GM12878 (cell line): Measurements from ENCODE around the gene FLYWCH2. TPM values are rescaled to one million over a fixed set of nuclear protein-coding genes. Genes with fewer than 3 reads are reported as not detected.

ENCODE experiments used
- ATAC-seq: fragments of 200-7000 bp; cut with Tn5 transposase; 3 replicates; pipeline ENCODE4 v1.9.1; 2020; ENCODE audit warnings: mild to moderate bottlenecking, moderate library complexity
- BruUV-seq: library from RNA; stranded (reverse); fragments of 400-500 nt; replicated peaks from 2 replicates; lab custom pipeline; 2021; lab: Mats Ljungman, UMichigan
- CTCF ChIA-PET: fragments of 300-600 bp; sonication (Branson Sonifier 250); formaldehyde crosslinking; extraction: SDS; loops from one replicate; lab custom pipeline; 2021; ENCODE audit warnings: inconsistent platforms; lab: Yijun Ruan, JAX
- POLR2A ChIA-PET: fragments of 350-600 bp; formaldehyde crosslinking; extraction: SDS; loops from one replicate; lab custom pipeline; 2021; ENCODE audit warnings: inconsistent platforms; lab: Charles Lee
- RAD21 ChIA-PET: fragments of 300-600 bp; sonication (Branson Sonifier 250); formaldehyde crosslinking; loops from one replicate; lab custom pipeline; 2023; ENCODE audit warnings: antibody characterized with exemption; ENCODE audit not compliant: unreplicated experiment; lab: Charles Lee
- SMC1A ChIA-PET: fragments of 300-600 bp; sonication (Branson Sonifier 250); formaldehyde crosslinking; loops from one replicate; lab custom pipeline; 2023; ENCODE audit not compliant: unreplicated experiment, uncharacterized antibody; lab: Charles Lee
- DNase-seq: peaks from one replicate; pipeline ENCODE4 v3.0.0-alpha.2; 2011; ENCODE audit warnings: low read depth, low spot score
- FAIRE-seq: peaks from 3 replicates; lab custom pipeline; 2011; peaks lifted over from hg19 to GRCh38; lab: Jason Lieb, UNC
- H2AFZ ChIP-seq: 2 replicates; pipeline ENCODE4 v1.6.0; 2011; ENCODE audit warnings: low read depth, low read length, control low read depth; ENCODE audit not compliant: control insufficient read depth
- H3K27ac ChIP-seq: 2 replicates; pipeline ENCODE4 v1.5.1; 2011; ENCODE audit warnings: control low read depth; ENCODE audit not compliant: control insufficient read depth, insufficient read depth
- H3K27me3 ChIP-seq, 2 experiments: replicated peaks in 1 of 2; 2 replicates each; pipeline versions ENCODE4 v1.6.0 to v1.6.1; 2011; ENCODE audit warnings: low read length in 1 of 2; ENCODE audit not compliant: control insufficient read depth in 2 of 2, insufficient read depth in 2 of 2
- H3K36me3 ChIP-seq, 2 experiments: 2 replicates each; pipeline ENCODE4 v1.5.1; 2011; ENCODE audit warnings: low read length in 1 of 2; ENCODE audit not compliant: control insufficient read depth in 2 of 2, insufficient read depth in 2 of 2
- H3K4me1 ChIP-seq: 2 replicates; pipeline ENCODE4 v1.6.1; 2011; ENCODE audit warnings: mild to moderate bottlenecking, low read length, moderate library complexity, mixed read lengths; ENCODE audit not compliant: control insufficient read depth, insufficient read depth
- H3K4me2 ChIP-seq: 2 replicates; pipeline ENCODE4 v1.6.0; 2011; ENCODE audit warnings: control low read depth; ENCODE audit not compliant: control insufficient read depth, insufficient read depth
- H3K4me3 ChIP-seq: fragments of 200-600 bp; sonication (generic); 2 replicates; pipeline ENCODE4 v1.5.1; 2016
- H3K79me2 ChIP-seq: 2 replicates; pipeline ENCODE4 v1.6.0; 2011; ENCODE audit warnings: low read length; ENCODE audit not compliant: control insufficient read depth, insufficient read depth
- H3K9ac ChIP-seq: 2 replicates; pipeline ENCODE4 v1.8.0; 2011; ENCODE audit warnings: low read length, control low read depth, mixed read lengths; ENCODE audit not compliant: control insufficient read depth, insufficient read depth
- H3K9me3 ChIP-seq: replicated peaks from 3 replicates; pipeline ENCODE4 v1.5.1; 2011; ENCODE audit warnings: mild to moderate bottlenecking, low read length; ENCODE audit not compliant: control insufficient read depth, insufficient read depth
- H4K20me1 ChIP-seq: 2 replicates; pipeline ENCODE4 v1.6.0; 2011; ENCODE audit not compliant: control insufficient read depth, insufficient read depth
- KAT2A ChIP-seq: conservative IDR thresholded peaks from 2 replicates; pipeline ENCODE4 v1.6.1; 2011; ENCODE audit warnings: low read depth, low read length; ENCODE audit not compliant: control insufficient read depth
- PAX5 ChIP-seq: IDR thresholded peaks from 2 replicates; pipeline ENCODE4 v1.6.1; 2011; ENCODE audit warnings: low read depth, low read length, borderline replicate concordance
- WGBS: methylation state at CpG from one replicate; pipeline ENCODE4 v1.1.6; 2016; ENCODE audit warnings: low lambda C conversion rate; ENCODE audit not compliant: insufficient replicate concordance, insufficient coverage; ENCODE audit errors: missing lambda C conversion rate; 5-methylcytosine and 5-hydroxymethylcytosine counted together
- in situ Hi-C: fragments of 300-500 bp; cut with MboI; formaldehyde crosslinking; loops from 9 replicates; pipeline ENCODE4 v1.14.3; 2018; ENCODE audit warnings: mixed read lengths
- intact Hi-C: fragments of 100-400 bp; cut with micrococcal nuclease; formaldehyde crosslinking; loops from one replicate; pipeline ENCODE4 v1.14.2; 2022; ENCODE audit not compliant: unreplicated experiment
- polyA plus RNA-seq, 11 experiments: library from polyadenylated mRNA; depleted of rRNA in 4 of 11; unstranded in 6 of 11; stranded (reverse) in 5 of 11; fragments of >200 nt; fragmentation: Nextera tagmentation in 4 of 11; fragmentation: Illumina TruSeq in 1 of 11; extraction: Ambion mirVana in 4 of 11; extraction: Trizol in 1 of 11; gene quantifications; 1 replicate in 1 of 11; 2 replicates in 10 of 11; pipeline versions ENCODE4 v1.2.1 to v1.2.3, GENCODE V29; 2011 to 2016; ENCODE audit warnings: inconsistent platforms in 2 of 11, missing spikeins in 2 of 11, low read depth in 1 of 11
- total RNA-seq, 4 experiments: library from RNA; depleted of rRNA in 3 of 4; stranded (reverse); fragments of >200 nt in 3 of 4; fragmentation: Illumina TruSeq in 1 of 4; extraction: Trizol in 1 of 4; gene quantifications; 2 replicates each; pipeline versions ENCODE4 v1.2.1 to v1.2.3, GENCODE V29; 2013 to 2021
- TF ChIP-seq, protein P1 (sequence below): fragments of 450-650 bp; IDR thresholded peaks from 2 replicates; pipeline ENCODE4 v1.6.1; 2017; ENCODE audit warnings: low read depth, mild to moderate bottlenecking, moderate library complexity

Gene FLYWCH2
- total and polyA plus RNA-seq, 10 of the 15 experiments (the other 5 are each of a cell fraction or from before 2014, with no cell fraction given) = 0.27 to 43.1 (median 17.7) TPM

GRCh38 chr16:2848933-2849725 is 33.9 kb upstream of the FLYWCH2 start:
- RAD21 ChIA-PET = no interaction called here
- POLR2A ChIA-PET = interaction anchor here (0.5 kb wide), 1 partner anchor 1052 kb away, joined by 4 read pairs; no protein-coding TSS in a partner anchor
- H3K27ac ChIP-seq = no peak overlapping the region
- ATAC-seq (no peak), FAIRE-seq (no peak), DNase-seq (no peak)
- intact Hi-C loops (no loop called here), in situ Hi-C loops (no loop called here)
- H3K9me3 ChIP-seq = no peaks in the 10 kb centered on the region; the same call in 1 of the 3 replicates
- BruUV-seq = no TSS peak
- no peak overlapping the region for H3K9ac ChIP-seq
- WGBS = 26% methylated on average over 16 of the region's 16 CpGs
- no peaks in the 10 kb centered on the region for H3K4me1 ChIP-seq
- CTCF ChIA-PET = interaction anchor here (1.4 to 1.9 kb wide), 2 partner anchors 10 to 19 kb away, joined by 3 to 4 read pairs; no protein-coding TSS in a partner anchor
- no peak overlapping the region for H3K4me3 ChIP-seq
- no peak overlapping the region for H2AFZ ChIP-seq
- H4K20me1 ChIP-seq = no peaks in the 10 kb centered on the region
- H3K36me3 ChIP-seq = no peaks in the 10 kb centered on the region
- SMC1A ChIA-PET = no interaction called here
- peaks cover 0 to 2% of the 10 kb centered on the region in 2 experiments; a peak in 1 of 4 replicates for H3K27me3 ChIP-seq
- H3K4me2 ChIP-seq = no peak overlapping the region
- TF ChIP-seq, protein P1, sequence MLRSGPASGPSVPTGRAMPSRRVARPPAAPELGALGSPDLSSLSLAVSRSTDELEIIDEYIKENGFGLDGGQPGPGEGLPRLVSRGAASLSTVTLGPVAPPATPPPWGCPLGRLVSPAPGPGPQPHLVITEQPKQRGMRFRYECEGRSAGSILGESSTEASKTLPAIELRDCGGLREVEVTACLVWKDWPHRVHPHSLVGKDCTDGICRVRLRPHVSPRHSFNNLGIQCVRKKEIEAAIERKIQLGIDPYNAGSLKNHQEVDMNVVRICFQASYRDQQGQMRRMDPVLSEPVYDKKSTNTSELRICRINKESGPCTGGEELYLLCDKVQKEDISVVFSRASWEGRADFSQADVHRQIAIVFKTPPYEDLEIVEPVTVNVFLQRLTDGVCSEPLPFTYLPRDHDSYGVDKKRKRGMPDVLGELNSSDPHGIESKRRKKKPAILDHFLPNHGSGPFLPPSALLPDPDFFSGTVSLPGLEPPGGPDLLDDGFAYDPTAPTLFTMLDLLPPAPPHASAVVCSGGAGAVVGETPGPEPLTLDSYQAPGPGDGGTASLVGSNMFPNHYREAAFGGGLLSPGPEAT = no peak
- TF ChIP-seq PAX5 (no peak), KAT2A (no peak)
- TF ChIP-seq, all 136 proteins: peak for 0
- no peaks in the 10 kb centered on the region for H3K79me2 ChIP-seq
